Uterus (tissue), 4 donors: ENCODE data around the gene COPZ1. TPM values are rescaled to one million over a fixed set of nuclear protein-coding genes. Genes with fewer than 3 reads are reported as not detected.
A peak's percentile ranks its signal among the peaks of the same experiment; 100 is the strongest.
"Not testable (repeated sequence)": the region's sequence is repeated elsewhere in the genome, so short reads cannot be mapped to it uniquely, and the experiment has no call there.

Experiments used
- DNase-seq, 2 donors: peaks; one replicate each; pipeline ENCODE4 v3.0.0-alpha.2; 2019 to 2020
- H3K27ac ChIP-seq, 2 donors: fragments of 200-600 bp; sonication (generic); 1 replicate in 1 of 2; 2 replicates in 1 of 2; pipeline ENCODE4 v1.5.1; 2016 to 2018
- H3K27me3 ChIP-seq, 2 donors: fragments of 200-600 bp; sonication (generic); one replicate each; pipeline ENCODE4 v1.5.1; 2018 to 2019; ENCODE audit warnings: control low read depth in 1 of 2
- H3K36me3 ChIP-seq, 2 donors: fragments of 200-600 bp; sonication (generic); one replicate each; pipeline ENCODE4 v1.5.1; 2019; ENCODE audit warnings: control low read depth in 1 of 2
- H3K4me1 ChIP-seq, 2 donors: fragments of 200-600 bp; sonication (generic); one replicate each; pipeline ENCODE4 v1.5.1; 2018 to 2019; ENCODE audit warnings: control low read depth in 1 of 2
- H3K4me3 ChIP-seq, 2 donors: fragments of 200-600 bp; sonication (generic); 1 replicate in 1 of 2; 2 replicates in 1 of 2; pipeline ENCODE4 v1.5.1; 2018 to 2019; ENCODE audit warnings: mild to moderate bottlenecking in 1 of 2
- H3K9me3 ChIP-seq, 2 donors: fragments of 200-600 bp; sonication (generic); one replicate each; pipeline ENCODE4 v1.5.1; 2019; ENCODE audit warnings: control low read depth in 1 of 2
- POLR2A ChIP-seq, 2 donors: fragments of 450-650 bp; IDR thresholded peaks; one replicate each; pipeline ENCODE4 v1.6.1; 2016; ENCODE audit warnings: antibody characterized with exemption in 2 of 2, mild to moderate bottlenecking in 1 of 2, moderate library complexity in 1 of 2
- intact Hi-C: fragments of 100-400 bp; cut with DNase I; formaldehyde crosslinking; loops from one replicate; pipeline ENCODE4 v1.15.1; 2023; ENCODE audit warnings: low total_unique reads
- total RNA-seq, 4 donors: library from RNA; depleted of rRNA in 3 of 4; stranded (reverse); fragments of >200 nt in 3 of 4; gene quantifications; one replicate each; pipeline versions ENCODE4 v1.1.0 to v1.2.4, GENCODE V29; 2014 to 2023
- TF ChIP-seq, protein P1 (sequence below), 4 experiments: fragments of 200-600 bp in 2 of 4; fragments of 450-650 bp in 2 of 4; sonication (generic) in 2 of 4; IDR thresholded peaks; one replicate each; pipeline ENCODE4 v1.5.1; 2016 to 2019; ENCODE audit warnings: antibody characterized with exemption in 4 of 4, mild to moderate bottlenecking in 2 of 4, moderate library complexity in 1 of 4
- donor health status: DM: yes; HTN: yes; CAD: no.

Gene COPZ1
- total RNA-seq, 4 donors from 2014 or later = 32.3 to 141 (median 120) TPM

DNA sequence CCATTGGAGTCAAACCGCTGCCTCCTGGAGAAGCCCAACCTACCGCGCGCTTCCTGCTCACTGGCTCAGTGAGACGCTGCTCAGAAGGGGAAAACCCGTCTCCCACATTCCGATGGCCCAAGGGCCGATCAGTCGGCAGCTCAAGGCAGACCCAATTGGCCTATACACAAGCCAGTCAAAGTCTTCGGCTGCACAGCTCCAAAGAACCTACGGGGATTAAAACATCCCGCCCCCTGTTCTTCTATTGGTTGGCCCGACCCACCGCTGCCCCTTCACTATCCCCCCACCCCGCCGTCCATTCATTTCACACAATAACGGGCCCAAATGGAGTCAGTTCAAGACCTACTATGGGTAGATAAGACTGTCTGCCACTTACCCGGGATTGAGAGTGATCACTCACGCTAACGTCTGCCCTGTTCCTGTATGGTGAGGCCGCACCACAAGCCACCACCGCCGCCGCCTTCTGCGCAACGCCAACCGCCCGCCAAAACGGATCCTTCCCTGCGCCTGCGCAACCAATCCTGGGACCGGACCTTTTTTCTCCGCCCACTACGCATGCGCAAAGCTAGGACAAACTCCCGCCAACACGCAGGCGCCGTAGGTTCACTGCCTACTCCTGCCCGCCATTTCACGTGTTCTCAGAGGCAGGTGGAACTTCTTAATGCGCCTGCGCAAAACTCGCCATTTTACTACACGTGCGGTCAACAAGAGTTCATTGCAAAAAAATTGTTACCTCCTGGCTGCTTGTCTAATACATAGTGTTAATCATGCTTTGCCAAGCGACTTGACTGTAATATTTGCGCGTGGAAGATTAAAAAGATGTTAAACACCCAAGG, 45.1 kb upstream of the COPZ1 start, which contains the start of gene CBX5:
CBX5 (minus strand) TSS at position 491 of the 836 bp plus-strand sequence. CDS start 22,472 bp downstream, outside the sequence.
- peak; percentile 70 to 93 for TF ChIP-seq POLR2A (IDR thresholded peaks at IDR 0.05)
- TF ChIP-seq, protein P1, sequence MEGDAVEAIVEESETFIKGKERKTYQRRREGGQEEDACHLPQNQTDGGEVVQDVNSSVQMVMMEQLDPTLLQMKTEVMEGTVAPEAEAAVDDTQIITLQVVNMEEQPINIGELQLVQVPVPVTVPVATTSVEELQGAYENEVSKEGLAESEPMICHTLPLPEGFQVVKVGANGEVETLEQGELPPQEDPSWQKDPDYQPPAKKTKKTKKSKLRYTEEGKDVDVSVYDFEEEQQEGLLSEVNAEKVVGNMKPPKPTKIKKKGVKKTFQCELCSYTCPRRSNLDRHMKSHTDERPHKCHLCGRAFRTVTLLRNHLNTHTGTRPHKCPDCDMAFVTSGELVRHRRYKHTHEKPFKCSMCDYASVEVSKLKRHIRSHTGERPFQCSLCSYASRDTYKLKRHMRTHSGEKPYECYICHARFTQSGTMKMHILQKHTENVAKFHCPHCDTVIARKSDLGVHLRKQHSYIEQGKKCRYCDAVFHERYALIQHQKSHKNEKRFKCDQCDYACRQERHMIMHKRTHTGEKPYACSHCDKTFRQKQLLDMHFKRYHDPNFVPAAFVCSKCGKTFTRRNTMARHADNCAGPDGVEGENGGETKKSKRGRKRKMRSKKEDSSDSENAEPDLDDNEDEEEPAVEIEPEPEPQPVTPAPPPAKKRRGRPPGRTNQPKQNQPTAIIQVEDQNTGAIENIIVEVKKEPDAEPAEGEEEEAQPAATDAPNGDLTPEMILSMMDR (IDR thresholded peaks at IDR 0.05) = peak in 1 of 4 experiments; percentile 1
- intact Hi-C loops = no loop called here
- peaks cover 19 to 23% of the 10 kb centered on the region in 2 donors for H3K4me1 ChIP-seq

DNA sequence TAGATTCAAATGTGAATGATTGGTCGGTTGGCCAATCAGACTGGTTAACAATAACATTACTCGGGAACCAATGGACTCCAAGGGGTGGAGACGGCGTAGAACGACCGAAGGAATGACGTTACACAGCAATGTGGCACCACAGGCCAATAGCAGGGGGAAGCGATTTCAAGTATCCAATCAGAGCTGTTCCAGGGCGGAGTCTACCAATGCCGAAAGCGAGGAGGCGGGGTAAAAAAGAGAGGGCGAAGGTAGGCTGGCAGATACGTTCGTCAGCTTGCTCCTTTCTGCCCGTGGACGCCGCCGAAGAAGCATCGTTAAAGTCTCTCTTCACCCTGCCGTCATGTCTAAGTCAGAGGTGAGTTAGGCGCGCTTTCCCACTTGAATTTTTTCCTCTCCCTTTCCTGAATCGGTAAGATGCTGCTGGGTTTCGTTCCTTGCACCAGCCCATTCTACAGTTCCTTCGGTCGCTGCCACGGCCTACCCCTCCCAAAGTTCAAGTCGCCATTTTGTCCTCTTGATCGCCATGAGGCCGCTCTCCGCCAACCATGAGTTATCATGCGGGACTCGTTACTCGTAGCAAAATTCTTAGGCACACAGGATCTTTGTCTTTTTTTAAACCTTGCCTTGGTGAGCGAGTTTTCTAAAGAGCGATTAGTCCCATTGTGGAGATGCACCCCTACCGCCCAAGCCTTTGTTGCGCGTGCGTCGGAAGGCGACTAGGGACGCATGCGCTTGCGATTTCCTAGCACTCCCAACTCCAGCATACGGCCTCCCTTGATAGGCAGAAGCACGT, 44.3 kb upstream of the COPZ1 start, which contains the start of gene HNRNPA1:
HNRNPA1 (plus strand) TSS at position 259 of the 793 bp plus-strand sequence; CDS start at position 341, 82 bp downstream.
- H3K27me3 ChIP-seq = no peaks in the 10 kb centered on the region
- TF ChIP-seq POLR2A (IDR thresholded peaks at IDR 0.05) = peak; percentile 98
- TF ChIP-seq, protein P1 (IDR thresholded peaks at IDR 0.05) = peak in 1 of 4 experiments; percentile 18
- peak within 1 kb of the TSS; percentile 78 to 91 for H3K4me3 ChIP-seq
- H3K36me3 ChIP-seq = no peaks in the 10 kb centered on the region
- H3K9me3 ChIP-seq = no peaks in the 10 kb centered on the region
- peak; percentile 94 to 99 for DNase-seq
- peak within 1 kb of the TSS; percentile 97 to 98 for H3K27ac ChIP-seq
- intact Hi-C loops = no loop called here
- peaks cover 19 to 23% of the 10 kb centered on the region in 2 donors for H3K4me1 ChIP-seq

More for the DNA sequence above, 45.1 kb upstream of the COPZ1 start, which contains the start of gene CBX5:
- Histone ChIP-seq H3K27ac (peak within 1 kb of the TSS; percentile 97 to 98), H3K27me3 (no peaks in the 10 kb centered on the region), H3K4me3 (peak within 1 kb of the TSS; percentile 78 to 91), H3K9me3 (no peaks in the 10 kb centered on the region), H3K36me3 (no peaks in the 10 kb centered on the region)
- peak; percentile 99 for DNase-seq

DNA sequence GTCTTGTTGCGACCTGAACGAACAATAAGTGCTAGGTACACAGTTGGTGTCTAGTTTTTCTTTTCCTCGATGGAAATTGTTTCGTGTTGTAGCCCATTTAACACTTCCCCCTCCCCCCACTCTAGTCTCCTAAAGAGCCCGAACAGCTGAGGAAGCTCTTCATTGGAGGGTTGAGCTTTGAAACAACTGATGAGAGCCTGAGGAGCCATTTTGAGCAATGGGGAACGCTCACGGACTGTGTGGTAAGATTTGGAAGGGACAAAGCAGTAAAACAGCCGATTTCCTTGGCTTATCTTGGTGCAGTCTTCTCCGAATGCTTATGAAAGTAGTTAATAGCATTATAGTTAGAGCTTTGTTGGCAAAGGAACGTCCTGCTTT, 43.7 kb upstream of the COPZ1 start:
- H3K27me3 ChIP-seq, DNase-seq, intact Hi-C loops, H3K9me3 ChIP-seq, H3K36me3 ChIP-seq: not testable (repeated sequence)
- Histone ChIP-seq H3K4me1 (peaks cover 19 to 23% of the 10 kb centered on the region in 2 donors), H3K27ac (peak overlapping the region; percentile 97 to 98), H3K4me3 (peak overlapping the region; percentile 78 to 91)

DNA sequence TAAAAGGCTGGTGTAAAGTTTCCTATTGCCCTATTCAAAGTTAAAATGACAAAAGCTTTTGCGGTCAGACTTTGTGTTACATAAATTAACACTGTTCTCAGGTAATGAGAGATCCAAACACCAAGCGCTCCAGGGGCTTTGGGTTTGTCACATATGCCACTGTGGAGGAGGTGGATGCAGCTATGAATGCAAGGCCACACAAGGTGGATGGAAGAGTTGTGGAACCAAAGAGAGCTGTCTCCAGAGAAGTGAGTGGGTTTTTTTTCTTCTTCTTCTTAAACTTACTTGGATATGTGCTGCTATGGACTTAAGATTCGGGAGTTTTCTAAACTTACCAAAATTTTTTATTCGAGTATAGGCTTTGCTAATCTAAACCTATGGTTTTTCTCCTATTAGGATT, 43.2 kb upstream of the COPZ1 start:
- DNase-seq, intact Hi-C loops, H3K27me3 ChIP-seq, H3K9me3 ChIP-seq, H3K36me3 ChIP-seq: not testable (repeated sequence)
- Histone ChIP-seq H3K4me3 (peak overlapping the region; percentile 78 to 91), H3K27ac (peak overlapping the region; percentile 97 to 98), H3K4me1 (peaks cover 19 to 23% of the 10 kb centered on the region in 2 donors)

DNA sequence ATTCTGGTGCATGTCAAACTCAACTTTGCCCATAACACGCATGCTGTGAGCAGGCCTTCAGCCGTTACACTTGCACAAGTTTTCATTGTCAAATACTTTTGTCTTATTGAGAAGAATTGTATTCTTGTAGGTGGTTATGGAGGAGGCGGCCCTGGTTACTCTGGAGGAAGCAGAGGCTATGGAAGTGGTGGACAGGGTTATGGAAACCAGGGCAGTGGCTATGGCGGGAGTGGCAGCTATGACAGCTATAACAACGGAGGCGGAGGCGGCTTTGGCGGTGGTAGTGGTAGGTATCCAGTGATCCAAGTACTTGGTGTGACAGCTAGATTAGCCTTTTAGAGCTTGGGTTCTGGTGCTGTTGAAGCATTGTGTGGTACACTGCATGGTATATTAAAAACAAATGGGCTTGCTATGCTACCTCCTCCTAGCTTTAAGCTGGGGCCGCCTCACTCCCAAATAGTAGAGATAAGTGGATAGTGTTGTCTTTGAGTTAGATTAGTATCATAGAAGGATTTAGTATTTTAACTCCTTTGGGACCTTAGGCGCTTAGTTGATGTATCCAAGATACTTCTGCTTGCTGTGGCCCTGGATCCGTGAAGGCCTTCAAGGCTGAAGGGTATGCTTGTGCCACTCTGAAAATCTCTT, 41.9 kb upstream of the COPZ1 start:
- intact Hi-C loops = no loop called here
- H3K27me3 ChIP-seq = no peaks in the 10 kb centered on the region
- H3K36me3 ChIP-seq = no peaks in the 10 kb centered on the region
- H3K4me1 ChIP-seq = peaks cover 14 to 22% of the 10 kb centered on the region in 2 donors
- H3K27ac ChIP-seq = peak overlapping the region in 1 of 2 donors; percentile 98
- no peak overlapping the region for H3K4me3 ChIP-seq
- no peaks in the 10 kb centered on the region for H3K9me3 ChIP-seq
- no peak for DNase-seq
- TF ChIP-seq POLR2A (IDR thresholded peaks at IDR 0.05) = no peak
- TF ChIP-seq, protein P1 (IDR thresholded peaks at IDR 0.05) = no peak

DNA sequence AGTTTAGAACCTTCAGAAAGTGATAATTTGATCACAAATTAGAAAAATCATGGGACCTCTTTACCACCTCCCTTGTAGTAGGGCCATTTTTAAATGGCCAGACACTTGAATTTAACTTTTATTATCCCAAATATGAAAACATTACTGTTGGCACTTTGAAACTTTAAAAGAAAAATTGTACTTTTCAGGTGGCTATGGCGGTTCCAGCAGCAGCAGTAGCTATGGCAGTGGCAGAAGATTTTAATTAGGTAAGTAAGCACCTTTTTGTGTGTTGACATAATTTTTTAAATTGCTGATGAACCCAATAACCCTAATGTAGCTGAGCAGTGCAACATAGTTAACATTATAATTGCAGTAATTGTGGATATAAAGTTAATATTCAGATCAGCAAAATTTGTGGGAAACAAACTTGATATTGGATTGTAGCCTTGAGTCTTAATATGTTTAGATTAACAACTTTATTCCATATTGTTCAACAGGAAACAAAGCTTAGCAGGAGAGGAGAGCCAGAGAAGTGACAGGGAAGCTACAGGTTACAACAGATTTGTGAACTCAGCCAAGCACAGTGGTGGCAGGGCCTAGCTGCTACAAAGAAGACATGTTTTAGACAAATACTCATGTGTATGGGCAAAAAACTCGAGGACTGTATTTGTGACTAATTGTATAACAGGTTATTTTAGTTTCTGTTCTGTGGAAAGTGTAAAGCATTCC, 40.7 kb upstream of the COPZ1 start:
- intact Hi-C loops, H3K9me3 ChIP-seq, H3K36me3 ChIP-seq, H3K27ac ChIP-seq, H3K27me3 ChIP-seq, DNase-seq, H3K4me3 ChIP-seq: not testable (repeated sequence)
- peaks cover 12 to 13% of the 10 kb centered on the region in 2 donors for H3K4me1 ChIP-seq
